AG04450 (cell line): ENCODE results near the gene MYL7. TPM values are rescaled to one million over a fixed set of nuclear protein-coding genes. Genes with fewer than 3 reads are reported as not detected.

Source experiments
- CTCF ChIA-PET: fragments of 300-600, 350-600 bp; formaldehyde crosslinking; extraction: SDS; loops from one replicate; lab custom pipeline; 2022; ENCODE audit warnings: antibody characterized with exemption, inconsistent platforms; lab: Charles Lee
- POLR2A ChIA-PET: fragments of 350-600 bp; formaldehyde crosslinking; extraction: SDS; loops from one replicate; lab custom pipeline; 2021; ENCODE audit warnings: antibody characterized with exemption, inconsistent platforms; lab: Yijun Ruan, JAX
- DNase-seq: peaks from one replicate; pipeline ENCODE4 v3.0.0-alpha.2; 2011; ENCODE audit warnings: low read depth, low spot score
- H3K27ac ChIP-seq: one replicate; pipeline ENCODE4 v1.5.1; 2012; ENCODE audit warnings: low read depth, low read length, control low read depth
- H3K27me3 ChIP-seq: one replicate; pipeline ENCODE4 v1.6.0; 2012; ENCODE audit warnings: low read length; ENCODE audit not compliant: control insufficient read depth, insufficient read depth
- H3K4me3 ChIP-seq: 2 replicates; pipeline ENCODE4 v1.5.1; 2011; ENCODE audit warnings: mild to moderate bottlenecking, low read depth, low read length, control low read depth
- H3K9me3 ChIP-seq: 2 replicates; pipeline ENCODE4 v1.5.1; 2012; ENCODE audit warnings: low read length; ENCODE audit not compliant: control insufficient read depth, insufficient read depth
- CTCF ChIP-seq: IDR thresholded peaks from 2 replicates; pipeline ENCODE4 v1.5.1; 2011; ENCODE audit warnings: low read depth, low read length, control low read depth, inconsistent platforms
- polyA plus RNA-seq: library from polyadenylated mRNA; depleted of rRNA; stranded (reverse); fragments of >200 nt; gene quantifications from 2 replicates; pipeline ENCODE4 v1.2.3, GENCODE V29; 2011

MYL7 gene
- polyA plus RNA-seq, 1 experiment: not detected

- no peak overlapping the region for H3K27ac ChIP-seq
Observed at GRCh38 chr7:44150466-44150832, 9.3 kb upstream of the MYL7 start.

GRCh38 chr7:44149571-44150465 lies 8.7 kb upstream of the MYL7 start:
- no peak for DNase-seq
- no peak overlapping the region for H3K27ac ChIP-seq
- H3K27me3 ChIP-seq: peaks cover 19% of the 10 kb centered on the region
- peaks cover 10% of the 10 kb centered on the region for H3K9me3 ChIP-seq
- ChIA-PET POLR2A (interaction anchor here (0.5 to 1.1 kb wide), 2 partner anchors 13 to 215 kb away, joined by 3 to 5 read pairs; no protein-coding TSS in a partner anchor), CTCF (no interaction called here)
- H3K4me3 ChIP-seq: no peak overlapping the region
- TF ChIP-seq CTCF: no peak

More at GRCh38 chr7:44150466-44150832, 9.3 kb upstream of the MYL7 start:
- H3K4me3 ChIP-seq: no peak overlapping the region
- peaks cover 4% of the 10 kb centered on the region; the same call in 1 of the 2 replicates for H3K9me3 ChIP-seq
- ChIA-PET POLR2A (interaction anchor here (0.5 to 1.1 kb wide), 2 partner anchors 13 to 216 kb away, joined by 3 to 5 read pairs; no protein-coding TSS in a partner anchor), CTCF (no interaction called here)
- no peak for DNase-seq
- H3K27me3 ChIP-seq: peaks cover 14% of the 10 kb centered on the region
- TF ChIP-seq CTCF: no peak

GRCh38 chr7:44148961-44149536 lies 7.9 kb upstream of the MYL7 start:
- no peak for DNase-seq
- CTCF ChIA-PET: no interaction called here

GRCh38 chr7:44148166-44148565 lies 7.0 kb upstream of the MYL7 start:
- TF ChIP-seq CTCF: no peak
- no peak for DNase-seq
- no peak overlapping the region for H3K4me3 ChIP-seq
- H3K27ac ChIP-seq: peak overlapping the region; percentile 3
- ChIA-PET CTCF (interaction anchor here (1.2 to 1.7 kb wide), 2 partner anchors 11 to 48 kb away, joined by 3 to 10 read pairs; no protein-coding TSS in a partner anchor), POLR2A (interaction anchor here (1.2 kb wide), 1 partner anchor 15 kb away, joined by 5 read pairs; no protein-coding TSS in a partner anchor)
- H3K9me3 ChIP-seq: peaks cover 10% of the 10 kb centered on the region
- H3K27me3 ChIP-seq: peaks cover 29% of the 10 kb centered on the region

More at GRCh38 chr7:44148961-44149536, 7.9 kb upstream of the MYL7 start:
- TF ChIP-seq CTCF: no peak
- peaks cover 25% of the 10 kb centered on the region for H3K27me3 ChIP-seq
- no peak overlapping the region for H3K27ac ChIP-seq
- no peak overlapping the region for H3K4me3 ChIP-seq
- POLR2A ChIA-PET: no interaction called here
- H3K9me3 ChIP-seq: peaks cover 10% of the 10 kb centered on the region
